Chondrocyte (in vitro differentiated cells): ENCODE results near the gene SPO11. TPM values are rescaled to one million over a fixed set of nuclear protein-coding genes. Genes with fewer than 3 reads are reported as not detected.

Source experiments
- DNase-seq: peaks from one replicate; pipeline ENCODE4 v3.0.0; 2021; ENCODE audit warnings: mixed read lengths, low spot score
- H3K27ac Mint-ChIP-seq: one replicate; pipeline ENCODE4 v1.8.0; 2021; ENCODE audit warnings: mild to moderate bottlenecking, moderate library complexity, mixed read lengths; ENCODE audit not compliant: unreplicated experiment
- H3K27me3 Mint-ChIP-seq: 2 replicates; pipeline ENCODE4 v1.8.0; 2021; ENCODE audit warnings: low read depth, mixed read lengths
- H3K36me3 Mint-ChIP-seq: 2 replicates; pipeline ENCODE4 v1.8.0; 2021; ENCODE audit warnings: low read depth, mixed read lengths
- H3K4me1 Mint-ChIP-seq: 2 replicates; pipeline ENCODE4 v1.8.0; 2021; ENCODE audit warnings: low read depth, mild to moderate bottlenecking, mixed read lengths
- H3K4me3 Mint-ChIP-seq: one replicate; pipeline ENCODE4 v1.8.0; 2021; ENCODE audit warnings: mild to moderate bottlenecking, moderate library complexity, mixed read lengths; ENCODE audit not compliant: unreplicated experiment
- H3K9me3 Mint-ChIP-seq: 2 replicates; pipeline ENCODE4 v1.8.0; 2021; ENCODE audit warnings: low read depth, mixed read lengths
- CTCF ChIP-seq: fragments of 200-600 bp; sonication (generic); IDR thresholded peaks from 2 replicates; pipeline ENCODE4 v1.5.0; 2021; ENCODE audit warnings: antibody characterized with exemption, mild to moderate bottlenecking, moderate library complexity
- total RNA-seq: library from RNA; stranded (reverse); gene quantifications from 3 replicates; pipeline ENCODE4 v1.2.1, GENCODE V29; 2021

SPO11 gene
- total RNA-seq, 1 donor from 2014 or later: not detected

GRCh38 chr20:57377350-57377749, 47.7 kb downstream of the SPO11 start:
- peaks cover 25% of the 10 kb centered on the region for H3K36me3 Mint-ChIP-seq
- H3K9me3 Mint-ChIP-seq: no peaks in the 10 kb centered on the region
- H3K4me3 Mint-ChIP-seq: no peak overlapping the region
- TF ChIP-seq CTCF: no peak
- H3K27ac Mint-ChIP-seq: no peak overlapping the region
- DNase-seq: peak; percentile 68
- H3K27me3 Mint-ChIP-seq: no peaks in the 10 kb centered on the region
- no peaks in the 10 kb centered on the region for H3K4me1 Mint-ChIP-seq

DNA sequence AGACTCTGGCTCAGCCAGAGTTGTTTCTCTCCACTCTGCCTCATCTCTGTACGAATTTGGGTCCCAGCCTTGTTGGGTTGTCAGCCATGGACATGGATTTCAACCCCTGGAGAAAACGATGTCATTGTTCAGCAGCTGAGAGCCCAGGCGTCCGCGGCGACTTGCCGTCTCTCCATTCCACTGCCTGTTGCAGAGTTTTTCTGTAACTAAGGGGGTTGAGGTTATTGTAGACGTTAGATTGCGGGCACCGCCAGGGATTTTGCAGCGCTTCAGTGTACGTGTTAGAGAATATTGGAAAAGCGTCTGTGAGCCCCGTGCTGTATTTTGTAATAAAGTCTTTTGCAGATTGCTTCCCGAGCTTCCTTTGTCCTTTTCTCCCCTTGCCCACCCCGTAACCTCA, 48.5 kb downstream of the SPO11 start:
- DNase-seq: peak; percentile 72
- no peaks in the 10 kb centered on the region for H3K4me1 Mint-ChIP-seq
- H3K36me3 Mint-ChIP-seq: peaks cover 25% of the 10 kb centered on the region
- H3K27me3 Mint-ChIP-seq: no peaks in the 10 kb centered on the region
- H3K4me3 Mint-ChIP-seq: no peak overlapping the region
- no peak overlapping the region for H3K27ac Mint-ChIP-seq
- H3K9me3 Mint-ChIP-seq: no peaks in the 10 kb centered on the region
- TF ChIP-seq CTCF: no peak

GRCh38 chr20:57378646-57379262, 49.2 kb downstream of the SPO11 start:
- no peak overlapping the region for H3K27ac Mint-ChIP-seq
- H3K27me3 Mint-ChIP-seq: no peaks in the 10 kb centered on the region
- H3K4me1 Mint-ChIP-seq: no peaks in the 10 kb centered on the region
- H3K4me3 Mint-ChIP-seq: no peak overlapping the region
- TF ChIP-seq CTCF: no peak
- no peaks in the 10 kb centered on the region for H3K9me3 Mint-ChIP-seq
- DNase-seq: no peak
- peaks cover 23% of the 10 kb centered on the region for H3K36me3 Mint-ChIP-seq

DNA sequence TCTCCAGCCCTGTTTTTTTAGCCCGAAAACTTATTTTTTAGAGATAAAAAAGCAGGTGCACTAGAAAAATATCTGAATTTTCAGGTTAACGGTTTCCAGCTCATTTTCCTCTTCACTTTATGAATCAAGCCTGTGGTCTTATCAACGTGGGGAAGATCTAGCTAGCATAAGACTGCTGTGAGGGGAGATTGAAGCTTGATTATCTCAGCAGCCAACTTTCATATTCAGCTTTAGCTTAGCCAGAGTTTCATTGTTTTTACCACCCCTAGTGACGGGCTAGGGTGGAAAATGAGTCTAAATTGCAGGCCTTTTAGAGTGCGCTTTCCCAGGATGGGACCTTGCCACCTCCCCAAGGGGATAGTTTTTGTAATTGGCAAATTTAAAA, 49.7 kb downstream of the SPO11 start:
- Mint-ChIP-seq H3K27me3 (no peaks in the 10 kb centered on the region), H3K4me3 (no peak overlapping the region), H3K36me3 (peaks cover 20% of the 10 kb centered on the region), H3K27ac (no peak overlapping the region), H3K9me3 (no peaks in the 10 kb centered on the region), H3K4me1 (no peaks in the 10 kb centered on the region)
- DNase-seq: no peak
- TF ChIP-seq CTCF: no peak

GRCh38 chr20:57380081-57380750, 50.6 kb downstream of the SPO11 start:
- Mint-ChIP-seq H3K36me3 (peaks cover 15% of the 10 kb centered on the region), H3K9me3 (no peaks in the 10 kb centered on the region), H3K4me1 (no peaks in the 10 kb centered on the region), H3K27ac (no peak overlapping the region), H3K4me3 (no peak overlapping the region), H3K27me3 (no peaks in the 10 kb centered on the region)
- TF ChIP-seq CTCF: no peak
- peak; percentile 64 for DNase-seq
